ENCODE measurements around the gene IGFBP4.
A peak's percentile ranks its signal among the peaks of the same experiment; 100 is the strongest.

Gene IGFBP4

GRCh38 chr17:40432864-40433528 is 10.3 kb upstream of the IGFBP4 start:
- no peak for DNase-seq (ENCODE audit: low read depth)

GRCh38 chr17:40433551-40434415 is 9.5 kb upstream of the IGFBP4 start:
- no peak for DNase-seq (ENCODE audit: low read depth)

- no peak for DNase-seq (ENCODE audit: low read depth)
Measured at GRCh38 chr17:40436636-40437035, 6.6 kb upstream of the IGFBP4 start.

GRCh38 chr17:40437095-40437732 is 6.0 kb upstream of the IGFBP4 start:
- DNase-seq (ENCODE audit: low read depth) = peak; percentile 73

GRCh38 chr17:40440166-40440565 is 3.1 kb upstream of the IGFBP4 start:
- no peak for DNase-seq (ENCODE audit: low read depth)

GRCh38 chr17:40442392-40443195 is 656 bp upstream of the IGFBP4 start:
- DNase-seq (ENCODE audit: low read depth) = no peak

- DNase-seq (ENCODE audit: low read depth) = no peak
Measured at GRCh38 chr17:40443988-40444899, 994 bp downstream of the IGFBP4 start.

- DNase-seq (ENCODE audit: low read depth) = no peak
Measured at GRCh38 chr17:40445751-40446468, 2.7 kb downstream of the IGFBP4 start.

GRCh38 chr17:40447148-40447644 is 3.9 kb downstream of the IGFBP4 start:
- no peak for DNase-seq (ENCODE audit: low read depth)

GRCh38 chr17:40447806-40448205 is 4.6 kb downstream of the IGFBP4 start:
- DNase-seq (ENCODE audit: low read depth) = no peak

GRCh38 chr17:40448213-40448638 is 5.0 kb downstream of the IGFBP4 start:
- DNase-seq (ENCODE audit: low read depth) = no peak

- no peak for DNase-seq (ENCODE audit: low read depth)
Measured at GRCh38 chr17:40448639-40449261, 5.5 kb downstream of the IGFBP4 start.

- no peak for DNase-seq (ENCODE audit: low read depth)
Measured at GRCh38 chr17:40450175-40450574, 6.9 kb downstream of the IGFBP4 start.

- no peak for DNase-seq (ENCODE audit: low read depth)
Measured at GRCh38 chr17:40451420-40451819, 8.2 kb downstream of the IGFBP4 start.

GRCh38 chr17:40452216-40452787 is 9.1 kb downstream of the IGFBP4 start:
- no peak for DNase-seq (ENCODE audit: low read depth)

- DNase-seq (ENCODE audit: low read depth) = no peak
Measured at GRCh38 chr17:40452921-40453378, 9.7 kb downstream of the IGFBP4 start.

- DNase-seq (ENCODE audit: low read depth) = no peak
Measured at GRCh38 chr17:40453881-40454612, 10.8 kb downstream of the IGFBP4 start.

- DNase-seq (ENCODE audit: low read depth) = no peak
Measured at GRCh38 chr17:40454613-40454995, 11.4 kb downstream of the IGFBP4 start.
